HCT116 (cell line): ENCODE data around the gene GIMAP5. TPM values are rescaled to one million over a fixed set of nuclear protein-coding genes. Genes with fewer than 3 reads are reported as not detected.

ENCODE experiments used
- ATAC-seq: fragments of 200-7000 bp; cut with Tn5 transposase; 2 replicates; pipeline ENCODE4 v1.9.1; 2020; ENCODE audit warnings: mild to moderate bottlenecking, moderate library complexity
- BruUV-seq: library from RNA; stranded (reverse); fragments of 400-500 nt; replicated peaks from 2 replicates; lab custom pipeline; 2021; lab: Mats Ljungman, UMichigan
- CTCF ChIA-PET: fragments of 300-600 bp; sonication (Branson Sonifier 250); formaldehyde crosslinking; loops from one replicate; lab custom pipeline; 2021; ENCODE audit warnings: antibody characterized with exemption; lab: Charles Lee
- POLR2A ChIA-PET: fragments of 300-600, 350-600 bp; sonication (Branson Sonifier 250); formaldehyde crosslinking; loops from one replicate; lab custom pipeline; 2021; ENCODE audit warnings: antibody characterized with exemption; lab: Charles Lee
- RAD21 ChIA-PET, 2 experiments: fragments of 300-600 bp; sonication (Branson Sonifier 250); formaldehyde crosslinking; loops; one replicate each; lab custom pipeline; 2023; ENCODE audit warnings: low total read pairs in 2 of 2; ENCODE audit not compliant: uncharacterized antibody in 2 of 2, unreplicated experiment in 2 of 2, low non-redundant PET in 1 of 2; lab: Charles Lee
- DNase-seq: peaks from one replicate; pipeline ENCODE4 v3.0.0-alpha.2; 2010; ENCODE audit warnings: low read depth, low spot score
- H2AFZ ChIP-seq: fragments of 200-600 bp; shearing (Covaris generic), sonication (generic); 2 replicates; pipeline ENCODE4 v1.6.1; 2017; ENCODE audit warnings: low read depth, mixed run types, mixed read lengths, antibody characterized with exemption, low read length; ENCODE audit not compliant: poor library complexity, severe bottlenecking
- H3K27ac ChIP-seq: 2 replicates; pipeline ENCODE4 v1.5.1; 2012; ENCODE audit warnings: low read depth, low read length
- H3K27me3 ChIP-seq: fragments of 200-600 bp; sonication (generic); 2 replicates; pipeline ENCODE4 v1.6.1; 2016; ENCODE audit warnings: mixed run types, low read length, mixed read lengths; ENCODE audit not compliant: insufficient read depth
- H3K36me3 ChIP-seq, 2 experiments: fragments of 200-500 bp in 1 of 2; fragments of 200-600 bp in 1 of 2; sonication (Bioruptor generic) in 1 of 2; sonication (generic) in 1 of 2; 2 replicates each; pipeline versions ENCODE4 v1.5.1 to v1.6.1; 2014 to 2016; ENCODE audit warnings: low read length in 2 of 2, inconsistent platforms in 1 of 2, mixed read lengths in 1 of 2, mixed run types in 1 of 2; ENCODE audit not compliant: insufficient read depth in 2 of 2, control insufficient read depth in 1 of 2
- H3K4me1 ChIP-seq, 2 experiments: fragments of 200-600 bp in 1 of 2; sonication (generic) in 1 of 2; 2 replicates each; pipeline versions ENCODE4 v1.5.1 to v1.6.1; 2012 to 2017; ENCODE audit warnings: low read length in 2 of 2, inconsistent platforms in 1 of 2, mild to moderate bottlenecking in 1 of 2, mixed read lengths in 1 of 2, mixed run types in 1 of 2, moderate library complexity in 1 of 2; ENCODE audit not compliant: insufficient read depth in 2 of 2, control insufficient read depth in 1 of 2
- H3K4me2 ChIP-seq: fragments of 200-600 bp; sonication (generic); 2 replicates; pipeline ENCODE4 v1.6.1; 2017; ENCODE audit warnings: mixed run types, low read length, mixed read lengths
- H3K4me3 ChIP-seq, 2 experiments: fragments of 200-600 bp in 1 of 2; sonication (generic) in 1 of 2; replicated peaks in 1 of 2; 2 replicates each; pipeline ENCODE4 v1.5.1; 2011 to 2016; ENCODE audit warnings: low read length in 2 of 2, control low read depth in 1 of 2, low read depth in 1 of 2, mild to moderate bottlenecking in 1 of 2, mixed read lengths in 1 of 2, mixed run types in 1 of 2
- H3K79me2 ChIP-seq: fragments of 200-600 bp; sonication (generic); 2 replicates; pipeline ENCODE4 v1.6.1; 2017; ENCODE audit warnings: mild to moderate bottlenecking, mixed run types, low read length, moderate library complexity, mixed read lengths; ENCODE audit not compliant: insufficient read depth
- H3K9ac ChIP-seq: fragments of 200-600 bp; sonication (generic); 2 replicates; pipeline ENCODE4 v1.6.1; 2016; ENCODE audit warnings: low read length, mixed read lengths
- H3K9me2 ChIP-seq: fragments of 200-600 bp; sonication (generic), shearing (Covaris generic); 2 replicates; pipeline ENCODE4 v1.6.1; 2017; ENCODE audit warnings: mixed run types, mild to moderate bottlenecking, moderate library complexity; ENCODE audit not compliant: insufficient read depth
- H3K9me3 ChIP-seq, 2 experiments: fragments of 200-500 bp in 1 of 2; fragments of 200-600 bp in 1 of 2; sonication (Bioruptor generic) in 1 of 2; sonication (generic) in 1 of 2; 2 replicates each; pipeline ENCODE4 v1.6.1; 2014 to 2017; ENCODE audit warnings: low read length in 2 of 2, mixed read lengths in 2 of 2, inconsistent platforms in 1 of 2, low read depth in 1 of 2, mild to moderate bottlenecking in 1 of 2, mixed run types in 1 of 2, moderate library complexity in 1 of 2; ENCODE audit not compliant: control insufficient read depth in 1 of 2, insufficient read depth in 1 of 2
- H4K20me1 ChIP-seq: fragments of 200-600 bp; sonication (generic), shearing (Covaris generic); 2 replicates; pipeline ENCODE4 v1.6.1; 2017; ENCODE audit warnings: mixed run types, mild to moderate bottlenecking, moderate library complexity; ENCODE audit not compliant: insufficient read depth
- CBX3 ChIP-seq: IDR thresholded peaks from 2 replicates; pipeline ENCODE4 v1.6.1; 2012; ENCODE audit warnings: low read depth
- CEBPB ChIP-seq: IDR thresholded peaks from 2 replicates; pipeline ENCODE4 v1.6.1; 2012; ENCODE audit warnings: low read depth
- CTCF ChIP-seq, 3 experiments: fragments of 200-600 bp in 1 of 3; sonication (generic) in 1 of 3; IDR thresholded peaks in 2 of 3; conservative IDR thresholded peaks in 1 of 3; 2 replicates each; pipeline ENCODE4 v1.5.1; 2012 to 2017; ENCODE audit warnings: low read depth in 2 of 3, low read length in 2 of 3, antibody characterized with exemption in 1 of 3, borderline replicate concordance in 1 of 3, control low read depth in 1 of 3, mild to moderate bottlenecking in 1 of 3, mixed read lengths in 1 of 3, mixed run types in 1 of 3, moderate library complexity in 1 of 3; ENCODE audit not compliant: insufficient read depth in 1 of 3
- EGR1 ChIP-seq: IDR thresholded peaks from 2 replicates; pipeline ENCODE4 v1.6.1; 2012; ENCODE audit warnings: low read depth
- MAX ChIP-seq: IDR thresholded peaks from 2 replicates; pipeline ENCODE4 v1.6.1; 2012
- POLR2A ChIP-seq: IDR thresholded peaks from 2 replicates; pipeline ENCODE4 v1.7.0; 2011; ENCODE audit warnings: borderline replicate concordance; ENCODE audit not compliant: insufficient read depth, insufficient read length; ENCODE audit errors: extremely low read depth
- RAD21 ChIP-seq: IDR thresholded peaks from 2 replicates; pipeline ENCODE4 v1.6.1; 2012; ENCODE audit warnings: low read depth, mild to moderate bottlenecking
- REST ChIP-seq: IDR thresholded peaks from 2 replicates; pipeline ENCODE4 v1.6.1; 2012; ENCODE audit warnings: low read depth
- SP1 ChIP-seq: IDR thresholded peaks from 2 replicates; pipeline ENCODE4 v1.6.1; 2012; ENCODE audit warnings: low read depth
- TCF7L2 ChIP-seq: IDR thresholded peaks from 2 replicates; pipeline ENCODE4 v1.7.0; 2011; ENCODE audit warnings: borderline replicate concordance, inconsistent platforms; ENCODE audit not compliant: insufficient read depth, insufficient read length; ENCODE audit errors: extremely low read depth
- YY1 ChIP-seq: IDR thresholded peaks from 2 replicates; pipeline ENCODE4 v1.6.1; 2011; ENCODE audit warnings: low read length, low read depth, moderate library complexity, mild to moderate bottlenecking; ENCODE audit not compliant: insufficient replicate concordance; ENCODE audit errors: extremely low read depth
- ZFX ChIP-seq: fragments of 450-650 bp; IDR thresholded peaks from 2 replicates; pipeline ENCODE4 v1.6.1; 2017
- intact Hi-C: fragments of 100-400 bp; cut with micrococcal nuclease; formaldehyde crosslinking; loops from 2 replicates; pipeline ENCODE4 v1.10.0; 2022
- total RNA-seq: library from RNA; stranded (reverse); gene quantifications from one replicate; pipeline ENCODE4 v1.2.1, GENCODE V29; 2021; ENCODE audit not compliant: unreplicated experiment

GIMAP5 gene
- total RNA-seq, 1 experiment from 2014 or later: 0.57 TPM

GRCh38 chr7:150751702-150752101 lies 14.5 kb downstream of the GIMAP5 start:
- intact Hi-C loops: no loop called here
- Histone ChIP-seq H3K9me2 (no peaks in the 10 kb centered on the region), H3K9me3 (no peaks in the 10 kb centered on the region), H3K4me3 (no peak overlapping the region), H3K9ac (no peak overlapping the region), H3K4me2 (no peak overlapping the region), H2AFZ (no peak overlapping the region), H4K20me1 (no peaks in the 10 kb centered on the region), H3K36me3 (no peaks in the 10 kb centered on the region), H3K4me1 (no peaks in the 10 kb centered on the region), H3K79me2 (no peaks in the 10 kb centered on the region), H3K27me3 (peaks cover 23% of the 10 kb centered on the region), H3K27ac (no peak overlapping the region)
- POLR2A ChIA-PET: no interaction called here
- ATAC-seq: no peak
- RAD21 ChIA-PET: no interaction called here
- no peak for DNase-seq
- TF ChIP-seq POLR2A: no peak
- no peak for TF ChIP-seq RAD21
- no peak for TF ChIP-seq YY1
- no peak for TF ChIP-seq ZFX
- no peak for TF ChIP-seq TCF7L2
- TF ChIP-seq SP1: no peak
- no peak for TF ChIP-seq CTCF (IDR thresholded peaks at IDR 0.05 in 2 of 3, conservative IDR thresholded peaks at IDR 0.05 in 1 of 3; ENCODE audit: borderline replicate concordance in 1 of 3, insufficient read depth in 1 of 3, low read depth in 2 of 3, low read length in 2 of 3)
- TF ChIP-seq MAX: no peak
- TF ChIP-seq REST: no peak
- TF ChIP-seq CBX3: no peak
- TF ChIP-seq CEBPB: no peak
- no peak for TF ChIP-seq EGR1
- no TSS peak for BruUV-seq
- CTCF ChIA-PET: no interaction called here
